Measurements from ENCODE around the gene CXXC1.

The CXXC1 gene

DNA sequence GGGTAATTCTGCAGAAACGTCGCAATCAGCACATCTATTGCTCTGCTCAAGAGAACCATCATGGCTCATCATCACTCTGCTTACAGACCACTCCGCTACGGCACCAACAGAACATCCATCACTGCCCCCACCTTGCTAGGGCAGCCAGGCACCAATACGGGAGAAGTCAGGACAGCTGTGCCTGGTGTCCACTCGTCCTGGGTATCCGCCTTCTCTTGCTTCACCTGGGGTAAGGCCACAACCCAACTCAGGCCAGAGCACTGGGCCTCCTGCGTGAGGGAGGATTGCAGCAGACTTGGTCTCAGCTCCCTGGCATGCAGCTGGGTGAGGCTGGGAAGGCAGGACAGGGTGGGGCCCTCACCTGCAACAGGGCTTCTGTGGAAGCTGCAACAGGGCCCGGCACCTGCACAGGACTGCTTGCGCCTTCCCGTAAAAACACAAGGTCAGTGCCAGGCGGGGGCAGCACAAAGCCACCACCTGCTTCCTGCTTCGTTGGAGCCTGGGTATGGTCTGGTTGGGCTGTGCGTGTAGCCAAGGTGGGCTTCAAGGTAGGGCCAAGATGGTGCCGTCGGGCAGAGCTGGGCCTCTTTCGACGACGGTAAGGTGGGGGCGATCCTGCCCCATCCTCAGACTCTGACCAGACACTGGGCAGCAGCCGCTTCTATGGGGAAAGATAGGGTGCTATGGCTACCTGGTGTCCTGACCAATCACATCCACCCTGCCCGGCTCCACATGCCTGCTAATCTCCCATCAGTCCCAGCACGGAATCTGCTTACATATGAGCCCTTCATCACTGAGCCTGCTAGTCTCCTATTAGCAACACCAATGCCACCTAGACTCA lies 14.1 kb downstream of the CXXC1 start:
- no peak for DNase-seq (ENCODE audit: low read depth)
- no peak overlapping the region for H3K4me3 ChIP-seq (ENCODE audit: low read depth, low read length)
- TF ChIP-seq, protein P1, sequence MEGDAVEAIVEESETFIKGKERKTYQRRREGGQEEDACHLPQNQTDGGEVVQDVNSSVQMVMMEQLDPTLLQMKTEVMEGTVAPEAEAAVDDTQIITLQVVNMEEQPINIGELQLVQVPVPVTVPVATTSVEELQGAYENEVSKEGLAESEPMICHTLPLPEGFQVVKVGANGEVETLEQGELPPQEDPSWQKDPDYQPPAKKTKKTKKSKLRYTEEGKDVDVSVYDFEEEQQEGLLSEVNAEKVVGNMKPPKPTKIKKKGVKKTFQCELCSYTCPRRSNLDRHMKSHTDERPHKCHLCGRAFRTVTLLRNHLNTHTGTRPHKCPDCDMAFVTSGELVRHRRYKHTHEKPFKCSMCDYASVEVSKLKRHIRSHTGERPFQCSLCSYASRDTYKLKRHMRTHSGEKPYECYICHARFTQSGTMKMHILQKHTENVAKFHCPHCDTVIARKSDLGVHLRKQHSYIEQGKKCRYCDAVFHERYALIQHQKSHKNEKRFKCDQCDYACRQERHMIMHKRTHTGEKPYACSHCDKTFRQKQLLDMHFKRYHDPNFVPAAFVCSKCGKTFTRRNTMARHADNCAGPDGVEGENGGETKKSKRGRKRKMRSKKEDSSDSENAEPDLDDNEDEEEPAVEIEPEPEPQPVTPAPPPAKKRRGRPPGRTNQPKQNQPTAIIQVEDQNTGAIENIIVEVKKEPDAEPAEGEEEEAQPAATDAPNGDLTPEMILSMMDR (conservative IDR thresholded peaks at IDR 0.05; ENCODE audit: low read depth, low read length), result no peak

DNA sequence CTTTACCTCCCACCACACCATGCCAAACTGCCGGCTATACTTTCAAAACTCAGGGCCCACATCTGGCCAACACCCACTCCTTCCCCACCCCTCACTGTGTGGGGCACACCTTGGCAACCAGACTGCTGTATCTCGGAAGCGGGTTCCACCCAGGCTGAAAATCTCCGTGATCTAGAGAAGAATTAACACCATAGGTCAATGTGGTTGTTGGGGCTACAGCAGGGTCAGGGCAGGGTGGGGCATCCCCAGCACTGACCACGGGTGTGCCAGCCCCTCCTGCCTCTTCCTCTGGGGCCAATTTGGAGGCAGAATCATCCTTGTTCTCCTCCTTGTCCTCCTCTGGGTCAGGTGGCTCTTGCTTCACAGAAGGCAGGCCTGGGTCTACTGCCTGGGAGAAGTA lies 14.9 kb downstream of the CXXC1 start:
- TF ChIP-seq, protein P1 (conservative IDR thresholded peaks at IDR 0.05; ENCODE audit: low read depth, low read length), result no peak
- DNase-seq (ENCODE audit: low read depth), result no peak
- no peak overlapping the region for H3K4me3 ChIP-seq (ENCODE audit: low read depth, low read length)

- H3K4me3 ChIP-seq (ENCODE audit: low read depth, low read length), result peak overlapping the region; percentile 69
- TF ChIP-seq, protein P1 (conservative IDR thresholded peaks at IDR 0.05; ENCODE audit: low read depth, low read length), result peak; percentile 83
- peak; percentile 74 for DNase-seq (ENCODE audit: low read depth)
Measured at GRCh38 chr18:50268022-50268747, 19.3 kb downstream of the CXXC1 start.

GRCh38 chr18:50266248-50266704 lies 21.2 kb downstream of the CXXC1 start, which contains the start of gene CFAP53:
TSS of gene CFAP53 (minus strand) at chr18:50266495. CDS start at chr18:50266404, 91 bp downstream.
- peak; percentile 93 for DNase-seq (ENCODE audit: low read depth)
- TF ChIP-seq, protein P1 (conservative IDR thresholded peaks at IDR 0.05; ENCODE audit: low read depth, low read length), result no peak
- peak within 1 kb of the TSS; percentile 87 for H3K4me3 ChIP-seq (ENCODE audit: low read depth, low read length)

DNA sequence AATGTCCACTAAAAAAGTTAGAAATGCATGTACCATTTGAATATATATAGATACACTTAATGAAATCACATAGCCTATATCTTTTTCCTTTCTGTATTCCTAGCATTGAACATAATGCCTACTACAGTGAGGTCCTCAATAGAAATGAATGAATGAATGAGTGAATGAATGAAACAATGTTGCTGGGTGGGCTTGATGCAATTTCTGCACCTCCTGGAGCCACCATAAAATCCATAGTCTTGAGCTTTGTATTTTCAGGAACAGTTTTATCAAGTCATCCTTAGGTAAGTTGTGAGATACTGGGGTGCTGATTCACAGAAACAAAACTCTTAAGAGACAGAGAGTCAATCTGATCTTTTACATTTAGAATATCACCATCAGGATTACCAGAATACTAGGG lies 24.5 kb downstream of the CXXC1 start:
- DNase-seq (ENCODE audit: low read depth), result no peak
- H3K4me3 ChIP-seq (ENCODE audit: low read depth, low read length), result no peak overlapping the region
- TF ChIP-seq, protein P1 (conservative IDR thresholded peaks at IDR 0.05; ENCODE audit: low read depth, low read length), result no peak

GRCh38 chr18:50250935-50251334 lies 36.6 kb downstream of the CXXC1 start:
- TF ChIP-seq, protein P1 (conservative IDR thresholded peaks at IDR 0.05; ENCODE audit: low read depth, low read length), result no peak
- no peak for DNase-seq (ENCODE audit: low read depth)
- H3K4me3 ChIP-seq (ENCODE audit: low read depth, low read length), result no peak overlapping the region

Data from choroid plexus epithelial cell (primary cell).